Fibroblast of lung (primary cell): ENCODE data around the gene ANO6.

ENCODE experiments used
- EZH2 ChIP-seq: IDR thresholded peaks from 2 replicates; pipeline ENCODE4 v1.5.1; 2012; ENCODE audit warnings: low read length, control low read depth, mild to moderate bottlenecking; ENCODE audit errors: missing control alignments
- TF ChIP-seq, protein P1 (sequence below), 2 donors: IDR thresholded peaks in 1 of 2; conservative IDR thresholded peaks in 1 of 2; 1 replicate in 1 of 2; 2 replicates in 1 of 2; pipeline ENCODE4 v1.5.1; 2011 to 2012; ENCODE audit warnings: low read length in 2 of 2, control low read depth in 1 of 2, inconsistent platforms in 1 of 2, low read depth in 1 of 2, mild to moderate bottlenecking in 1 of 2

DNA sequence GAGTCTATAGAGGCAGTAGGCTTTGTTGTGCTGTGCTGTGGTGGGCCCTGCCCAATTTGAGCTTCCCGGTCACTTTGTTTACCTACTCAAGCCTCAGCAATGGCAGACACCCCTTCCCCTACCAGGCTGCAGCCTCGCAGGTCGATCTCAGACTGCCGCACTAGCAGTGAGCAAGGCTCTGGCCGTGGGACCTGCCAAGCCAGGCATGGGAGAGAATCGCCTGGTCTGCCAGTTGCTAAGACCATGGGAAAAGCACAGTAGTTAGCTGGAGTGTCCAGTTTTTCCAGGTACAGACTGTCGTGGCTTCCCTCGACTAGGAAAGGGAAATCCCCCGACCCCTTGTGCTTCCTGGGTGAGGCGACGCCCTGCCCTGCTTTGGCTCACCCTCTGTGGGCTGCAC lies 26.3 kb downstream of the ANO6 start:
- no peak for TF ChIP-seq EZH2
- TF ChIP-seq, protein P1, sequence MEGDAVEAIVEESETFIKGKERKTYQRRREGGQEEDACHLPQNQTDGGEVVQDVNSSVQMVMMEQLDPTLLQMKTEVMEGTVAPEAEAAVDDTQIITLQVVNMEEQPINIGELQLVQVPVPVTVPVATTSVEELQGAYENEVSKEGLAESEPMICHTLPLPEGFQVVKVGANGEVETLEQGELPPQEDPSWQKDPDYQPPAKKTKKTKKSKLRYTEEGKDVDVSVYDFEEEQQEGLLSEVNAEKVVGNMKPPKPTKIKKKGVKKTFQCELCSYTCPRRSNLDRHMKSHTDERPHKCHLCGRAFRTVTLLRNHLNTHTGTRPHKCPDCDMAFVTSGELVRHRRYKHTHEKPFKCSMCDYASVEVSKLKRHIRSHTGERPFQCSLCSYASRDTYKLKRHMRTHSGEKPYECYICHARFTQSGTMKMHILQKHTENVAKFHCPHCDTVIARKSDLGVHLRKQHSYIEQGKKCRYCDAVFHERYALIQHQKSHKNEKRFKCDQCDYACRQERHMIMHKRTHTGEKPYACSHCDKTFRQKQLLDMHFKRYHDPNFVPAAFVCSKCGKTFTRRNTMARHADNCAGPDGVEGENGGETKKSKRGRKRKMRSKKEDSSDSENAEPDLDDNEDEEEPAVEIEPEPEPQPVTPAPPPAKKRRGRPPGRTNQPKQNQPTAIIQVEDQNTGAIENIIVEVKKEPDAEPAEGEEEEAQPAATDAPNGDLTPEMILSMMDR (conservative IDR thresholded peaks at IDR 0.05 in 1 of 2, IDR thresholded peaks at IDR 0.05 in 1 of 2; ENCODE audit: low read depth in 1 of 2, low read length in 2 of 2) = no peak
